ENCODE measurements around the gene UBE2B. TPM values are rescaled to one million over a fixed set of nuclear protein-coding genes. Genes with fewer than 3 reads are reported as not detected.

Gene UBE2B
- total and polyA plus RNA-seq, 10 of the 15 experiments (the other 5 are each of a cell fraction or from before 2014, with no cell fraction given): 10.8 to 179 (median 61.3) TPM

GRCh38 chr5:134436523-134437339, 65.4 kb downstream of the UBE2B start (continued):
- TF ChIP-seq BHLHE40 (IDR thresholded peaks at IDR 0.05; ENCODE audit: borderline replicate concordance in 1 of 2, low read depth in 2 of 2, low read length in 1 of 2) (peak in 1 of 2 experiments; percentile 49; a peak in 1 of 4 replicates), BCLAF1 (IDR thresholded peaks at IDR 0.05) (no peak), IKZF1 (conservative IDR thresholded peaks at IDR 0.05) (peak; percentile 50), NR2C2 (IDR thresholded peaks at IDR 0.05; ENCODE audit: borderline replicate concordance, control insufficient read depth, insufficient read length, low read depth) (no peak), MEF2B (IDR thresholded peaks at IDR 0.05; ENCODE audit: partially characterized antibody, poor library complexity, severe bottlenecking) (peak; percentile 57), TCF12 (IDR thresholded peaks at IDR 0.05; ENCODE audit: low read depth, low read length) (0 out of 2 replicates have a peak, but pooled peaks have one; percentile 26), PAX5 (IDR thresholded peaks at IDR 0.05; ENCODE audit: borderline replicate concordance, low read depth, low read length) (0 out of 2 replicates have a peak, but pooled peaks have one; percentile 17), IKZF2 (IDR thresholded peaks at IDR 0.05) (peak; percentile 39 to 44; a peak in 2 of 4 replicates), GATAD2B (conservative IDR thresholded peaks at IDR 0.05; ENCODE audit: low read depth) (no peak; the same call in 1 of the 2 replicates), MLLT1 (IDR thresholded peaks at IDR 0.05) (0 out of 2 replicates have a peak, but pooled peaks have one; percentile 28), BMI1 (IDR thresholded peaks at IDR 0.05; ENCODE audit: borderline replicate concordance) (peak; percentile 67), ZNF24 (IDR thresholded peaks at IDR 0.05) (no peak), TBL1XR1 (IDR thresholded peaks at IDR 0.05; ENCODE audit: low read depth, low read length) (no peak), ATF7 (IDR thresholded peaks at IDR 0.05; ENCODE audit: low read depth) (peak; percentile 46), FOXK2 (IDR thresholded peaks at IDR 0.05) (no peak), JUNB (IDR thresholded peaks at IDR 0.05) (peak; percentile 20; the same call in 1 of the 2 replicates), DPF2 (IDR thresholded peaks at IDR 0.05) (peak; percentile 55)
- TF ChIP-seq, protein P1, sequence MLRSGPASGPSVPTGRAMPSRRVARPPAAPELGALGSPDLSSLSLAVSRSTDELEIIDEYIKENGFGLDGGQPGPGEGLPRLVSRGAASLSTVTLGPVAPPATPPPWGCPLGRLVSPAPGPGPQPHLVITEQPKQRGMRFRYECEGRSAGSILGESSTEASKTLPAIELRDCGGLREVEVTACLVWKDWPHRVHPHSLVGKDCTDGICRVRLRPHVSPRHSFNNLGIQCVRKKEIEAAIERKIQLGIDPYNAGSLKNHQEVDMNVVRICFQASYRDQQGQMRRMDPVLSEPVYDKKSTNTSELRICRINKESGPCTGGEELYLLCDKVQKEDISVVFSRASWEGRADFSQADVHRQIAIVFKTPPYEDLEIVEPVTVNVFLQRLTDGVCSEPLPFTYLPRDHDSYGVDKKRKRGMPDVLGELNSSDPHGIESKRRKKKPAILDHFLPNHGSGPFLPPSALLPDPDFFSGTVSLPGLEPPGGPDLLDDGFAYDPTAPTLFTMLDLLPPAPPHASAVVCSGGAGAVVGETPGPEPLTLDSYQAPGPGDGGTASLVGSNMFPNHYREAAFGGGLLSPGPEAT (IDR thresholded peaks at IDR 0.05; ENCODE audit: low read depth): peak; percentile 70; the same call in 1 of the 2 replicates
- TF ChIP-seq, protein P2, sequence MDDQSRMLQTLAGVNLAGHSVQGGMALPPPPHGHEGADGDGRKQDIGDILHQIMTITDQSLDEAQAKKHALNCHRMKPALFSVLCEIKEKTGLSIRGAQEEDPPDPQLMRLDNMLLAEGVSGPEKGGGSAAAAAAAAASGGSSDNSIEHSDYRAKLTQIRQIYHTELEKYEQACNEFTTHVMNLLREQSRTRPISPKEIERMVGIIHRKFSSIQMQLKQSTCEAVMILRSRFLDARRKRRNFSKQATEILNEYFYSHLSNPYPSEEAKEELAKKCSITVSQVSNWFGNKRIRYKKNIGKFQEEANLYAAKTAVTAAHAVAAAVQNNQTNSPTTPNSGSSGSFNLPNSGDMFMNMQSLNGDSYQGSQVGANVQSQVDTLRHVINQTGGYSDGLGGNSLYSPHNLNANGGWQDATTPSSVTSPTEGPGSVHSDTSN (IDR thresholded peaks at IDR 0.05; ENCODE audit: insufficient replicate concordance, low read depth, low read length): no peak
- TF ChIP-seq, protein P3, sequence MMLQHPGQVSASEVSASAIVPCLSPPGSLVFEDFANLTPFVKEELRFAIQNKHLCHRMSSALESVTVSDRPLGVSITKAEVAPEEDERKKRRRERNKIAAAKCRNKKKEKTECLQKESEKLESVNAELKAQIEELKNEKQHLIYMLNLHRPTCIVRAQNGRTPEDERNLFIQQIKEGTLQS (IDR thresholded peaks at IDR 0.05; ENCODE audit: borderline replicate concordance, extremely low read depth, low read depth, low read length): no peak

Measured in GM12878 (cell line).